ENCODE results near the gene XYLT2. TPM values are rescaled to one million over a fixed set of nuclear protein-coding genes. Genes with fewer than 3 reads are reported as not detected.
A peak's percentile ranks its signal among the peaks of the same experiment; 100 is the strongest.

The XYLT2 gene
- total and polyA plus RNA-seq, 2 of the 13 experiments (the other 11 are each of a cell fraction or from before 2014, with no cell fraction given) = 17.0 to 22.1 TPM

GRCh38 chr17:50345432-50346312 is at the start of gene XYLT2 (continued):
- TF ChIP-seq KDM5B (CRISPR knock-in tag; IDR thresholded peaks at IDR 0.05; ENCODE audit: borderline replicate concordance) (peak; percentile 91), EP300 (IDR thresholded peaks at IDR 0.05; ENCODE audit: low read depth in 2 of 2, low read length in 2 of 2) (no peak), EP300 (CRISPR knock-in tag; IDR thresholded peaks at IDR 0.05; ENCODE audit: borderline replicate concordance) (no peak), HNRNPLL (IDR thresholded peaks at IDR 0.05; ENCODE audit: low read depth, low read length, poor library complexity, severe bottlenecking) (peak; percentile 29), ZNF503 (CRISPR knock-in tag; IDR thresholded peaks at IDR 0.05) (peak; percentile 59), MIER2 (CRISPR knock-in tag; IDR thresholded peaks at IDR 0.05) (no peak), U2AF2 (IDR thresholded peaks at IDR 0.05; ENCODE audit: low read depth, low read length) (no peak), DMTF1 (CRISPR knock-in tag; IDR thresholded peaks at IDR 0.05) (no peak), ZBTB20 (CRISPR knock-in tag; IDR thresholded peaks at IDR 0.05; ENCODE audit: borderline replicate concordance, low read depth) (0 out of 2 replicates have a peak, but pooled peaks have one; percentile 48), SP4 (CRISPR knock-in tag; IDR thresholded peaks at IDR 0.05) (peak; percentile 73), ZNF292 (CRISPR knock-in tag; IDR thresholded peaks at IDR 0.05; ENCODE audit: borderline replicate concordance, low read depth) (peak; percentile 36; the same call in 1 of the 2 replicates), BCL6 (CRISPR knock-in tag; IDR thresholded peaks at IDR 0.05) (peak; percentile 41; the same call in 1 of the 2 replicates), ZNF138 (CRISPR knock-in tag; IDR thresholded peaks at IDR 0.05; ENCODE audit: low read depth) (peak; percentile 81; the same call in 1 of the 2 replicates), ZNF317 (CRISPR knock-in tag; IDR thresholded peaks at IDR 0.05) (no peak), JUNB (CRISPR knock-in tag; IDR thresholded peaks at IDR 0.05; ENCODE audit: borderline replicate concordance) (no peak), TCF7L2 (IDR thresholded peaks at IDR 0.05; ENCODE audit: low read depth, low read length) (no peak), ZNF160 (CRISPR knock-in tag; IDR thresholded peaks at IDR 0.05) (0 out of 2 replicates have a peak, but pooled peaks have one; percentile 62), RORA (CRISPR knock-in tag; IDR thresholded peaks at IDR 0.05) (no peak), MYPOP (CRISPR knock-in tag; IDR thresholded peaks at IDR 0.05) (no peak; the same call in 1 of the 2 replicates), ZBTB7A (CRISPR knock-in tag; IDR thresholded peaks at IDR 0.05) (0 out of 2 replicates have a peak, but pooled peaks have one; percentile 7), CHD2 (IDR thresholded peaks at IDR 0.05; ENCODE audit: low read depth, low read length) (no peak), HDAC2 (CRISPR knock-in tag; IDR thresholded peaks at IDR 0.05) (no peak), ZNF737 (CRISPR knock-in tag; IDR thresholded peaks at IDR 0.05; ENCODE audit: borderline replicate concordance) (0 out of 2 replicates have a peak, but pooled peaks have one; percentile 39)

Data from HepG2 (cell line).